Effector memory CD8-positive, alpha-beta T cell (primary cell): ENCODE measurements around the gene NR2F2.

ENCODE experiments used
- ATAC-seq: fragments of 150-1000 bp; cut with Tn5 transposase; replicated peaks from 2 replicates; pipeline ENCODE4 v1.10.0; 2021; ENCODE audit warnings: mild to moderate bottlenecking, moderate library complexity
- DNase-seq, 3 experiments: peaks; one replicate each; pipeline ENCODE4 v3.0.0; 2021
- H3K27ac Mint-ChIP-seq, 2 donors: one replicate each; pipeline ENCODE4 v1.8.0; 2022; ENCODE audit warnings: mild to moderate bottlenecking in 2 of 2, mixed read lengths in 2 of 2, moderate library complexity in 2 of 2
- H3K27me3 Mint-ChIP-seq, 2 donors: one replicate each; pipeline ENCODE4 v1.8.0; 2022; ENCODE audit warnings: mixed read lengths in 2 of 2
- H3K36me3 Mint-ChIP-seq: one replicate; pipeline ENCODE4 v1.8.0; 2022; ENCODE audit warnings: mild to moderate bottlenecking, moderate library complexity, mixed read lengths; ENCODE audit not compliant: insufficient read depth
- H3K4me1 Mint-ChIP-seq, 2 donors: one replicate each; pipeline ENCODE4 v1.8.0; 2022; ENCODE audit warnings: low read depth in 2 of 2, mixed read lengths in 2 of 2
- H3K4me3 Mint-ChIP-seq, 2 donors: one replicate each; pipeline ENCODE4 v1.8.0; 2022; ENCODE audit warnings: mild to moderate bottlenecking in 2 of 2, mixed read lengths in 2 of 2, moderate library complexity in 2 of 2
- H3K9me3 Mint-ChIP-seq, 2 donors: one replicate each; pipeline ENCODE4 v1.8.0; 2022; ENCODE audit warnings: mixed read lengths in 2 of 2

NR2F2 gene

DNA sequence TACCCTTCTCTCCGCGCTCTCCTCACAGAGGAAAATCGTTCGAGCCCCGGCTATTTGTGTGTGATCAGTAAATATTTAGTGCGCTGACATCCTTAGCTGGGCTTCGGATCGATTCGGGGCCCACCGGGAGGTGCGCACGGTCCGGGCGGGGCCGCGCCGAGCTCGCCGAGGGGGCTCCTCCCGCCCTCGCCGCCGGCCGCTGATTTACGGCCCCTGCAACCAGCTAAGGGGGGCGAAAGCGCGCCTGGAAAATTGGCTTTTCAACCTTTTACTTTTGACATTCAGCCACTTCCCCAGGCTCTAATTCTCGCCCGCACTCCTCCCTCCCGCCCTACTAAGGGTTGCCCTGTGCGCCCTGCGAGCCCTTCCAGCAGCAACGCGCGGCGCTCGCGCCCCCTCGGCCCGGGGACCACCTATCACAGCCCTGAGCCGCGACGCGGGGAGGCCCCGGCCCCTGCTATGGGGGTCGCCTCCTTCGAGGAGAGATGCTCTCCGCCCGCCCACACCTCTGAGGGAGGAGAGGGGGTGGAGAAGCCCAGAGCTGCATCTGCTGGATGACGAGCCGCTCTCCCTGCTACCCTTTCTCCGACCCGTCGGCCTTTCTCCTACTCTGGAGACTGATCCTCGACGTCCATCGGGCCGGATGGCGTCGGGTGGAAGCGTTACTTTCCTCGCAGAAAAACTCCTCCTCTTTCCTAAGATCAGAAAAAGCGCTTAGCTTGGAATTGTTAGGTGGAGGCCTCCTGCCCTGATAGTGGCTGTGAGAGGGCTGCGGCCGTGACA is 7.8 kb upstream of the NR2F2 start:
- Mint-ChIP-seq H3K4me3 (no peak overlapping the region), H3K27me3 (peaks cover 66 to 86% of the 10 kb centered on the region in 2 donors), H3K27ac (no peak overlapping the region), H3K4me1 (peaks cover 4 to 6% of the 10 kb centered on the region in 2 donors), H3K9me3 (no peaks in the 10 kb centered on the region), H3K36me3 (no peaks in the 10 kb centered on the region)
- ATAC-seq (no peak), DNase-seq (no peak)

DNA sequence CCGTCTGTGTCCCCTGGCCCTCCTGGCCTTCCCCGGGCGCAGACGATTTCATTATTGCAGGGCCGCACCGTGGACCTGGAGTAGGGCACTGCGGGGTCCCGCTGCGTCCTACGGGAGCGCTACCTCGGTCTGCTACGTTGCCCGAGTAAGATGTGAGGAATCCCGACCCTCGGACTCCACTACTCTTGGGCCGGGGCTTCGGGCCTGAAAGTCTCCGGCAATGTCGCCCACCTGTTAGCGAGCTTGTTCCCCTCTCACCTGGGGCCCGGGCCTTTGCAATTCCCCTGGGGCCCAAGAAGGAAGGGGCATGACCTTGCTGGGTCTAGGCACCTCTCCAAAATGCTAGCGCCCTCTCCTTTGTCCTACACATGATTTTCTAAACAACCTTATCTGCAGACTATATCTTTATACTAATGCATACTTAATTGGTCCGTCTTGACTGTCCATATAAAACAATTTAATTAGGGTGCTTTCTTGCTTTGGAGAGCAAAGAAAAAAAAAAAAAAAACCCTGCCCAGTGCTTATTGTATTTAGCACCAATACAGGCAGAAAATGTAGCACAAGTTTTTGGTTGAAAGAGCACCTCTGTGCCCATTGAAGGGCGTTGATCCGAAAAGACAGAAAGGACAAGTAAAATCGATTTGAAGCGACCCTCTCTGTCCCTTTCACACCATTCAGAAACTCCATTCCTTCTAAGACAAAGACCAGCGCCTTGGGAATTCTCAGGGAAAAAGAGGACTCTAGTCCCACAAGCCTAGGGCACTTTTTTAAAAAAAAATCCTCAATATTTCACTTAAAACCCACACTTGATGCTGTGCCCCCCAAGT is 7.0 kb upstream of the NR2F2 start:
- DNase-seq (no peak), ATAC-seq (no peak)

DNA sequence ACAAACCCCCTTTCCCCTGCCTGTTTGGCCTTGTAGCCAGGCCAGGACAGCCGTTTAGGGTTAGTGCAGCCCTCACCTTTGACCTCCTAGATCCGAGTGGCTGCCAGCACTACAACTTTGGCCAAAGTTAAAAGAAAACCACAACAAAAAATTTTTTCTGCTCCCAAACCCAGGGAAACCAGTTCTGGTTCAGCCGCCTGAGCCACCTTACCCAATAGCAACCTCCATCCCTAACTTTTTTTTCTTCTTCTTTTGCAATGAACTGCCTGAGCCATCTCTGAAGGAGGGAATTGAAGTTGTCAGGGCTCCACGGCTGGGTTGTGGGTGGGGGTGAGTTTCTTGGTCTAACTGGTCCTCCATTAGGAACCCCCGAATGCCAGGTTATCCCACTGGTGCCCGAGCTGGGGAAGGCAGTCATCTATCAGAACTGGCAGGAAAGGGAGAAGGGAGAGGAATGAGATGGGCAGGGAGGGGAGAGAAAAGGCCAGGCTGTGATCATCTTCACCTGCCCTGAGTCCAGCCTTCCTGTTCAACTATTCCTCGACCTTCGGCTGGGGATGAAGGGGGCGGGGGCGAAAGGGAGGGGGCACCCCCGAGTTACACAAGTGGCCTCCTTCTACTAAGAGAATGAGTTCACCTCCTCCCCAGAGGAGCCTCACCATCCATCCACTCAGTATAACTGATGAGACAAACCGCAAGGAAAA is 6.2 kb upstream of the NR2F2 start:
- no peaks in the 10 kb centered on the region for H3K9me3 Mint-ChIP-seq
- H3K36me3 Mint-ChIP-seq, result no peaks in the 10 kb centered on the region
- ATAC-seq (no peak), DNase-seq (no peak)
- no peak overlapping the region for H3K27ac Mint-ChIP-seq
- peaks cover 4 to 6% of the 10 kb centered on the region in 2 donors for H3K4me1 Mint-ChIP-seq
- no peak overlapping the region for H3K4me3 Mint-ChIP-seq
- peaks cover 82 to 100% of the 10 kb centered on the region in 2 donors for H3K27me3 Mint-ChIP-seq

More for the DNA sequence above, 7.0 kb upstream of the NR2F2 start:
- no peak overlapping the region for H3K27ac Mint-ChIP-seq
- H3K36me3 Mint-ChIP-seq, result no peaks in the 10 kb centered on the region
- no peaks in the 10 kb centered on the region for H3K9me3 Mint-ChIP-seq
- no peak overlapping the region for H3K4me3 Mint-ChIP-seq
- H3K4me1 Mint-ChIP-seq, result peaks cover 4 to 6% of the 10 kb centered on the region in 2 donors
- H3K27me3 Mint-ChIP-seq, result peaks cover 74 to 94% of the 10 kb centered on the region in 2 donors

DNA sequence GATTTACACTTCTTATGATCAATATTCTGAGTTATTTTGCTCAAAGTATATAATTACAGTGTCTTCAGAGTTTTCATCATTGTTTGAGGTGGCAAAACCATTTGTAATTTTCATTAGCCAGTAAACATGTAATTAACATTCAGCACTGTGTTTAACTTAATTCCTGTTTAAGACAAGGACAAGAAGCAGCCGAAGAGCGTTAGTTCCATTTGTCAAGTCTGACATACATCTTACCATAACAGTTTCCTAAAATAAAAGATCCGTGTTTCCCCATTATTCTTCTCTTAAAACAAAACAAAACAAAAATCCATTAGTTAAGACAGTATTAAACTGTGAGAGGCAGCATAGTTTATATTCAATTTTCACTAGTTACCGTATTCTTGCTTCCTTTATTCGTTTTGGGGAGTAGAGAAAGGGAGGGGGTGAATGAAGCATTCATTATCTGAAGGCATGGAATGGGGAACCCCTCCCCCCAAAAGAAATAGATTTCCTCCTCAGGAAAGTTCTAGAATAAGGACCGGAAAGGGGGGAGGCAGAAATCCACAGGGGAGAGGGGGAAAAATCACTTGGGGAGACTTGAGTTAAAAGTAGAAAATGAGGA is 5.5 kb upstream of the NR2F2 start:
- peaks cover 6 to 8% of the 10 kb centered on the region in 2 donors for H3K4me1 Mint-ChIP-seq
- H3K36me3 Mint-ChIP-seq, result peaks cover 1% of the 10 kb centered on the region
- DNase-seq (no peak), ATAC-seq (no peak)
- H3K27me3 Mint-ChIP-seq, result peaks cover 82 to 100% of the 10 kb centered on the region in 2 donors
- no peak overlapping the region for H3K27ac Mint-ChIP-seq
- H3K9me3 Mint-ChIP-seq, result no peaks in the 10 kb centered on the region
- H3K4me3 Mint-ChIP-seq, result no peak overlapping the region

DNA sequence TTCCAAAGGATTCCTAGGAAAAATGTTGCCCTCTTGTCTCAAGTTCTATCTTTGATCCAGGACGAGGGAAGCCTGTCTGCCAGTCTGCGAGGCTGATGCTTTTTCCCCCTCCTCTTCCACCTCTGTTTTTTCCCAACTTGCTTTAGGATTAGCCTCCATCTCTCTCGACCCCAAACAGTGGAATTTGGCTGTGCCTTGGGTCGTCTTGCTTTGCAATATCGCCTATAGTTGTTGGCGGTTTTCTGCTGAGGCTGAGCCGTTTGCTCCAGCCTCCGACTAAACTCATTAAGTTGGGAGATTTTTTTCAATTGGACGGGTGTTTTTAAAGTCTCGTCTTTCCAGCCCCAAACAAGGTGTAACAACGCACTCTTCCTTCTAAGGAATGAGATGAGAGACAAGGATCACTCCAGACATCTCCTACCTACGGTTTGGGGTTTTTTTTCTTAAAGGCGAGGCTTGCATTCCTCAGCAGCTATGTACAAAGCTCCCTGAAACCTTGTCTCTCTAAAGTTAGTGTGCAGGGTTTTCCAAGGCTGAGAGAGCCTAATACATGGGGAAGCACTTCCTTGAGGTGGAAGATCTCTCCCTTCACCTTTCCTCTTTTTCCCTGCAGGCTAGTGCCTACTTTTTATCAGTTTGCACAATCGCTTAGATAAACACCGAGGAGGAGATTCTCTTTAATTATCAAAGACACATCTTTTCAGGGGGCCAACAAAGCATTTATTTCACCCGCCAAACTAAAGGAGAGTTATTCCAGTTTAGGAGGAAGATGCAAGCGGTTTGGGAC is 4.8 kb upstream of the NR2F2 start:
- Mint-ChIP-seq H3K4me3 (no peak overlapping the region), H3K27me3 (peaks cover 82 to 100% of the 10 kb centered on the region in 2 donors), H3K36me3 (peaks cover 3% of the 10 kb centered on the region), H3K27ac (no peak overlapping the region), H3K4me1 (peaks cover 7 to 11% of the 10 kb centered on the region in 2 donors), H3K9me3 (no peaks in the 10 kb centered on the region)
- no peak for ATAC-seq
- DNase-seq, result no peak

DNA sequence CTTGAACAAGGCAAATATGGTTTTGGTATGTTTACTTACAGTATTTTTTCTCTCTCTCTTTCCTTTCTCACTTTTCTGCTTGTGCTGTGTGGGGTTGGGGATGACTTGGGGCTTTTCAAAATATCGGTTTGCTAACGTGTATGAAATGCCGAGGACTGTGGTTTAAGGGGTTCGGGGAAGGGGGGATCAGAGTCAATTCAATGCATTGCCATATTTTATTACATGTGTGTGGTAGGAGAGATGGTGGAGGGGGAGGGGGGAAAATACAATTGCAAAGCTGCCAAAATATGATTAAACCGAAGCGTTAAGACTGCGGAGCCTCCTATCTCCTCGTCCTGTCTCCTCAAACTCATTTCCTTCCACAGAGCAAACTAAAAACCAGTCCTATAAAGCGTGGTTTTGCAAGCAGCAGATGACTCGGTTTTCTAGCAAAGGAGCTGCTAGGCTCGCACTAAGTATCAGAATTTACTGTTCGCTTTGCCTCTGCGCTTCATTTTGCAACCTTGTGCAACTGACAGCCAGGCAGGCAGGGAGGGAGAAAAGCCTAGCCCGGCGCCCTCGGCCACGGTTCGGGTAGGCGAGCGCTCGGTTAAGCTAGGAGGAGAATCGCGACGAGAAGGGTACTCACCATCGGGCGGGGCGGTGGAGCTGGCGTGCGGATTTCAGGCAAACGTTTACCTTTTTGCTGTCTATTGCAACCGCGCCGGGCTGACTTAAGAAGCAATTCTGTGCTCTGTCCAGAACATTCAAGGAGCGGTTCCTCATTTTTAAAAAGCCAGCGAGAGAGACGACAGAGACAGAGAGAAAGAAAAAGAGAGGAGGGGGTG is 4.0 kb upstream of the NR2F2 start:
- H3K36me3 Mint-ChIP-seq, result peaks cover 3% of the 10 kb centered on the region
- DNase-seq, result no peak
- no peak for ATAC-seq
- H3K27ac Mint-ChIP-seq, result no peak overlapping the region
- no peaks in the 10 kb centered on the region for H3K9me3 Mint-ChIP-seq
- H3K27me3 Mint-ChIP-seq, result peaks cover 85 to 100% of the 10 kb centered on the region in 2 donors
- no peak overlapping the region for H3K4me3 Mint-ChIP-seq
- H3K4me1 Mint-ChIP-seq, result peaks cover 9 to 12% of the 10 kb centered on the region in 2 donors

DNA sequence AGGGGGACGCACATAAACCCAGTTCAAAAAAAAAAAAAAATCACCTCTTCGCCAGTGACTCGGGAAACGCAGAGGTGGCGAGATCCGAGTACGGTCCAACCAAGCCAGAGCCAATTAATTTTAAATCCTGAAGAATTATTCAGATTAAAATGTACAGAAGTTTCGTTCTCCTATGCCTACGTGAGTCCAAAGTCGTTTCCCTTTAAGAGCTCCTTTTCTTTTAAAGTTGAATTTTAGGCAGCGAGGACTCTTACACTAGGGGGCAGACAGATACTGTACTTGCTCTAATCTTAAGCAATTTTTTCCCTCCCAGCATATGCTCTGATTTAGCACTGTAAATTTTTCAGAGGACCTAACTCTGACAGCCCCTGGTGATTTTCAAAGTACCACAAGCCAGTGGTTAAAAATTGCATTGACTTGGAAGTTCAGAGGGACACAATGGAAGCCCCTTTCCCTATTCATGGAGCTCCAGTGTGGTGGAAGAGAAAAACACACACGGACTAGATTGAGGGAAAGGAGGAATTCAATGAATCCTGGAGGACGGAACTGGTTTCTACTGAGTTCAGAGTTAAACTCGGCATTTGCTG is 3.3 kb upstream of the NR2F2 start:
- H3K27ac Mint-ChIP-seq, result no peak overlapping the region
- peaks cover 88 to 97% of the 10 kb centered on the region in 2 donors for H3K27me3 Mint-ChIP-seq
- no peak overlapping the region for H3K4me3 Mint-ChIP-seq
- peaks cover 9 to 12% of the 10 kb centered on the region in 2 donors for H3K4me1 Mint-ChIP-seq
- H3K9me3 Mint-ChIP-seq, result no peaks in the 10 kb centered on the region
- ATAC-seq (no peak), DNase-seq (no peak)
- H3K36me3 Mint-ChIP-seq, result peaks cover 3% of the 10 kb centered on the region

DNA sequence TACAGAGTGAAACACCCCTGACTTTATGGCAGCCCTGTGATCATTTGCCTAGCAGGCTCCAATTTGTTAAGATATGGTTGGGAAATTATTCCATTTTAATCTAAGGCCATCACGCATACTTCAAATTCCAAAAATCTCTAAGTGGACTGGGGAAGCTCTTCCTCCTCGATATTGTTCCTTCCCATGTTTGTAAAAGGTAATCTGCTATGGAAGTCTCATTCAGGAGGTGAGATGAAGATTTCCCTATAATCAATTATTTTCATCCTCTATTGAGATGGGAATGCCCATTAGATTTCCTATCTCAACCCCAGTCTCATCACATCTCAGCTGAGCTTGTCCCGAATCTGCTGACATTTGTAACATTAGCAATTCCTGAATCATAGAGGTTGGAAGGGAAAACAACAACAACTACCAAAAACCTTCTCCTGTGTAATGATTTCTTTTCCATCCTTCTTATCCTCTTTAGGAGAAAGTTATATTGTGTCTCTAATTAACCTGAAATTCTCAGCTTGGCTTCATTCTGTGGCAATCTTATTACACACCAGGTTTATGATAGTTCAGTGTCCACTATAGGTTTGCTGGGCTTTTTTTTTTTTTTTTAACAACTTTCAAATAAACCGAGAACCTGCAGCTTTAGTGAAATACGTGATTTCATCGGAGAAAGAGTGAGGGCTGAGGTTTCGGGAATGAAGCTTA is 2.2 kb upstream of the NR2F2 start:
- Mint-ChIP-seq H3K4me3 (no peak overlapping the region), H3K4me1 (peaks cover 9 to 15% of the 10 kb centered on the region in 2 donors), H3K9me3 (no peaks in the 10 kb centered on the region), H3K27me3 (peaks cover 91 to 97% of the 10 kb centered on the region in 2 donors), H3K27ac (no peak overlapping the region), H3K36me3 (peaks cover 3% of the 10 kb centered on the region)
- DNase-seq, result no peak
- ATAC-seq, result no peak

DNA sequence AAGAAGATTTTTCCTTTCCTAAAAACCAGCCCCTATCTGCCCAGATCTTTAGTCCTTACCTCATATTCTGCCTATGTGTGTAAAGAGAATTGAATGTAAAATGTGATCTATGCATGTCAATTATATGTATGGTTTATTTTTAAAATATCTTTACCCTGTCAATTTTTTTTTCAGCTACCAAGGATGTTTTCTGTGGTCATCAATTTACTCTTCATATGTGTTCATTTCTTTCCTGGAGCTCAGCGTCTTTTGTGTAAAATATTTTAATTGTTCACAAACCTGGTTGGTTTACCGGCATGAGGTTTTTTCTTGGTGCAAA is 1.7 kb upstream of the NR2F2 start:
- DNase-seq (no peak), ATAC-seq (no peak)
- Mint-ChIP-seq H3K27ac (no peak overlapping the region), H3K27me3 (peaks cover 91 to 97% of the 10 kb centered on the region in 2 donors), H3K4me1 (peaks cover 9 to 18% of the 10 kb centered on the region in 2 donors), H3K9me3 (no peaks in the 10 kb centered on the region), H3K36me3 (peaks cover 3% of the 10 kb centered on the region), H3K4me3 (no peak overlapping the region)

DNA sequence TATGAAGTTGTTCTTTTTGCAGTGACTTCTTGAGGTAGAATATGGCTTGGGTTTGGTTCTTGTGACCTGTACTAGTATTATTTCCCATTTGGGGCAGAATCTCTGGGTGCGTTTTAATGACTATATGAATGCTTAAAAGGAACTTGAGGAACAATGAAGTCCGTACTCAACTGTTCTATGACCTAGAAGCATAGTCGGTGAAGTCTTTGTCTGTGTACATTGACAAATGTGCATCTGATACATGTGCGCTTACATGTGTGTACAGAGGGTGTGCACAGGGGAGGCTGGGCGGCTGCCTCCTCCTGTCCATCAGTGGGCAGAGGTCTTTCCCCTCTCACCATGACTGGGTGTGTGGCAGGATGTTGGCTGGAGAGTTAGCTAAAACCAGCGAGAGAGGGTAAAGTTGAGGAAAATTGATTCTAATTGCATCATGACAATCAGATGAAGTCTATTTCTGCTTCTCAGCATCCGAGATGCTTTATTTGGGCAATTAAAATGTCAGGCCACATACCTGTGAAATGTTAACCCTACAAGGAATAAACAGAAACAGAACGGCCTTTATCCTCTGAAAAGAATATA is 1.0 kb upstream of the NR2F2 start:
- peak overlapping the region; percentile 75 to 80 for H3K4me3 Mint-ChIP-seq
- DNase-seq, result no peak

DNA sequence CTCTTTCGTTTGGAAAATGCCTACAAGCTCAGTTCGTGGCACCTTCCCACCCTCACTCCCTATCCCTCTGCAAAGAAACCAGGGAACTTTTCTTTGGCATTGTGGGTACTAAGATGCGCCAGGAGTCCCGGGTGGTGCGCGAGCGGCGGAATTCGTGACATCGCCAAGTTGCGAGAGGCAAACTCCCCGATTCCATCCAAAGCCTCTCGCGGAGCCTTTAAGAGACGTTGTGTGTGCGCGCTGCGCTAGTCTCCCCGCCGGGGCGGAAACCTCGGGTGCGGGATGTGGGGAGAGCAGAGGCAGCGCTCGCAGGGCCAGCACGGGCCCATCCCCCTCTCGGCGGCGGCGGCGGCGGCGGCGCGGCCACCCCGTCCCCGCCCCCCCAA is 443 bp upstream of the NR2F2 start:
- Mint-ChIP-seq H3K27ac (no peak overlapping the region), H3K9me3 (no peaks in the 10 kb centered on the region), H3K27me3 (peaks cover 84 to 97% of the 10 kb centered on the region in 2 donors), H3K4me1 (peaks cover 9 to 18% of the 10 kb centered on the region in 2 donors), H3K4me3 (peak overlapping the region; percentile 75 to 80), H3K36me3 (peaks cover 3% of the 10 kb centered on the region)
- ATAC-seq, result peak; percentile 22
- no peak for DNase-seq

More for the DNA sequence above, 1.0 kb upstream of the NR2F2 start:
- Mint-ChIP-seq H3K36me3 (peaks cover 3% of the 10 kb centered on the region), H3K27me3 (peaks cover 85 to 97% of the 10 kb centered on the region in 2 donors), H3K4me1 (peaks cover 9 to 18% of the 10 kb centered on the region in 2 donors), H3K27ac (no peak overlapping the region), H3K9me3 (no peaks in the 10 kb centered on the region)
- no peak for ATAC-seq
